NCI-H187 treated with DMSO at 0.1 percent for 48 hours (cell line): Measurements from ENCODE around the gene CLEC16A.

Experiments
- DNase-seq: peaks from one replicate; lab custom pipeline; 2025; lab: John Stamatoyannopoulos, UW

Gene CLEC16A

DNA sequence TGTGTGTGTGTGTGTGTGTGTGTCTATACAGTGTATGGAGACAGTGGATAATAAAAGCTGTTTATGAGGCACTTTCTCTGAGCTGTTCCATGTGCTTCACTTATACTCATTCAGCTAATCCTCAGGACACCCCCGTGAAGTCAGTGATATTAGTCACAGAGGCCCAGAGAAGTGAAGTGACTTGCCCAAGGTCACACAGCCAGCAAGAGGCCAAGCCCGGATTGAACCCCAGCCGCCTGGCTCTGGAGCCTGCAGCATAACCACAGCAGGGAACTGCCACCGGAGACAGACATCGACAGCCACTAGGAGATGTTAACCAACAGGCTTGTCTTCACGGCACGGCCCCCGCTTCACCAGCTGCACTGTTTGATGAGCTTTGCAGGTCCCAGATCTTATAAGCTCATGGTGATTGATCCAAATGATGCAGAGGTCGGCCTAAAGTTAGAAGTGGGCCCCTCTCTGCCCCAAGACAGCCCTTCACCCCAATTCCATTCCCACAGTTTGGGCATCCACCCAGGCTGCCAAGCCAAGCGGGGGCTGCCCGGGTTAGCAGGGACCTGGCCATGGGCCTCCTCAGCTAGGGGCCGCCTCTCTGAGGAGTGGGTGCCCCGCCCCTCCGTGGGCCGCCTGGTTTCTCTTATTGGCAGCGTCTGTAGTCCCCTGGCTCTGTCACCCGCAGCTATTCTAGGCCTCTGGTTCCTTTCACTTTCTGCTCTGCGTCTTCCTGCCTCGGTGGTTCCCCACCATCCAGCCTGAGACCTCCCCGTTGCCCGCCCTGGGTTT is 280.7 kb downstream of the CLEC16A start:
- DNase-seq = no peak

DNA sequence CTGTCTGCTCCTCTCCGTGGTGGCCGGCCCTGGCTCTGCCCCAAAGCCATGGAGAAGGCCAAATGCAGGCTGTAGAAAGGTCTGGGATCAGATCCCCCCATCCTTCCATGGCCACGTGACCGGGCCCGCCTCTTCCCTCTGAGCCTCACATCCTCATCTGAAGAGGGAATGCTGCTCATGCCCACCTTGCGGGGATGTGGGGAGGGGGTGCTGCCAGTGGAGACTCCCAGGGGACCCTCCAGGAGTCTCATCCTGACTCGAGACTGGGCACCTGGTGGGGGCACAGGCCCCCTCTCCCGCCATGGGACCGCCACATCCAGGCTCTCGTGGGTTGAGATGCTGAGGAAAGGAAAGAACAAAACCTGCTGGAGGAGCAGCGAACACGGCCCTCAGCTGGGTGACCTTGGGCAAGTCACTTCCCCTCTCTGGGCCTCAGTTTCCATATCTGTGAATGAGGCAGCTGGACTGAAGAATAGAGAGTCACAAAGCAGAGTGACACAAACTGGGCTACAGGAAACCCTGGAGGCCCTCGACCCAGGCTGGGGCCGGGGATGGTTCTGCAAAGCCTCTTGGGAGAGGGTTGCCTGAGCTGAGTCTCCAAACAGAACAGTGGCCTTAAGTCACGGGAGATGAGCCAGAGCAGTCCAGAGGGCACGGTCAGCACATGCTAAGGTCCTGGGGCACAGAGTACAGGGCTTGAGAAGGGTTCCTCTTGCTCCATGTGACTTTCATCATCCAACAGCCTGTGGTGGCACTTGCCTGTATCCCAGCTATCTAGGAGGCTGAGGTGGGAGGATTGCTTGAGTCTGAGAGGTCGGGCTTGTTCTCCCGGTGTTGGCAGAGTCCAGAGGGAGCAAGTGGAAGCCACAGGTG is 281.5 kb downstream of the CLEC16A start:
- DNase-seq = no peak

DNA sequence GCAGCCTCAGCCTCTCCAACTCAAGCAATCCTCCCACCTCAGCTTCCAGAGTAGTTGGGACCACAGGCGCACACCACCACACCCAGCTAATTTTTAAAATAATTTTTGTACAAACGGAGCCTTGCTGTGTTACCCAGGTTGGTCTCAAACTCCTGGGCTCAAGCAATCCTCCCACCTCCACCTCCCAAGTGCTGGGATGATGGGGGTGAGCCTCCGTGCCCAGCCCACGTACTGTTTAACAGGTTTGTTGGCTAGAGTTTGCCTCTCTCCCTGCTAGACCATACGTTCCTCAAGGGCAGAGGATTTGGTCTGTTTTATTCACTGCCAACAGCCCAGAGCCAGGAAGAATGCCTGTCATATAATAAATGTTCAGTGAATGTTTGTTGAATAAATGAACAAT is 285.1 kb downstream of the CLEC16A start:
- DNase-seq = no peak

DNA sequence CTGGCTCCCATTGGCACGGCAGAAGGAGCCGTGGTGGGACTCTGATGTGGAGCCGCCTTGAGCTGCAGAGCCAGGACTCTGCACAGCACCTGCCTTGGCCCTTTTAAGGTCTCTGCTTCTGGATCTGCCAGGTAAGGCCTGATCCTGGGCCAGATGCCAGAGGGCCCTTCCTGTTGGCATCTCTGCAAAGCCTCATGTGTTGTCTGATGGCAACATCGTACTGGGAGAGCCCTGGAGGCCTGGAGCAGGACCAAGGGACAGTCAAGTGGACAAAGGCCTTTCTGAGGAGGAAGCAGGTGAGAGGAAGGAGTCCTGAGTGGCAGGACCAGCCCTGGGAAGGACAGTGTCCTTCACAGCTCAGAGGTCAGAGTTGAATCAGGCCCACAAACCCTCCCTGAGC is 285.5 kb downstream of the CLEC16A start:
- DNase-seq = no peak

DNA sequence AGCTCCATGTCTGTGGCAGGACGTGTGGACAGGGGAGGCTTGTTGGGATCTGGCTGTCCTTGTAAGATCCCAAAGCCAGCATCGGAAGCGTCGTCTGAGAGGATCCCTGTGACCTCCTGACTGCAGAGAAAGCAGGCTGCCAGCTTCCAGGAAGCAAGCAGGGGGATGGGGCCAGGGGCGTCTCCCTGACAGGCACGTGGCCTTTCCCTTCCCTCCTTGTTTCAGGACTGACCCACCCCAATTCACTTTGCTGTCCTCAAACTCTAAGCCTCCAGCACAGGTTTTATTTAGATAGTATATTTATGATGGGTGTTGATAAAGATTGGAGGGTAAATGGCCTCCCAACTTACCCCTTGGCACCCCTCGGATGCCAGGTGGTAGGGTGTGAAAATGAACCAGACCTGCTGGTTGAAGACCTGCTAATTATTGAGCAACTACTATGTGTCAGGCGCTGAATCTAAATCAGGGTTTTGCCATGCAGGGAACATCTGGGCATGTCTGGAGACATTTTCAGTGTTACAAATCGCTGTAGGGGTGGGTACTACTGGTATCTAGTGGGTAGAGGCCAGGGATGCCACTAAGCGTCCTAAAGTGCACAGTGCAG is 287.1 kb downstream of the CLEC16A start:
- DNase-seq = no peak
